Astrocyte of the hippocampus (primary cell): ENCODE results near the gene ABHD17B.
A peak's percentile ranks its signal among the peaks of the same experiment; 100 is the strongest.
"Not testable (repeated sequence)": the region's sequence is repeated elsewhere in the genome, so short reads cannot be mapped to it uniquely, and the experiment has no call there.

Experiments
- DNase-seq: peaks from one replicate; pipeline ENCODE4 v3.0.0; 2011; ENCODE audit warnings: low read depth, low spot score

ABHD17B gene

GRCh38 chr9:71911061-71911907, at the start of gene ABHD17B, which contains the start of gene C9orf85:
Gene ABHD17B (minus strand): TSS chr9:71911193. CDS start chr9:71875080, 36,113 bp downstream.
Gene C9orf85 (plus strand): TSS chr9:71911639. CDS start chr9:71911735, 96 bp downstream.
- peak; percentile 100 for DNase-seq

GRCh38 chr9:71955300-71955915, 44.4 kb upstream of the ABHD17B start:
- DNase-seq, result no peak

- DNase-seq, result not testable (repeated sequence)
These were observed 43.7 kb upstream of the ABHD17B start for GRCh38 chr9:71954652-71955051.

DNA sequence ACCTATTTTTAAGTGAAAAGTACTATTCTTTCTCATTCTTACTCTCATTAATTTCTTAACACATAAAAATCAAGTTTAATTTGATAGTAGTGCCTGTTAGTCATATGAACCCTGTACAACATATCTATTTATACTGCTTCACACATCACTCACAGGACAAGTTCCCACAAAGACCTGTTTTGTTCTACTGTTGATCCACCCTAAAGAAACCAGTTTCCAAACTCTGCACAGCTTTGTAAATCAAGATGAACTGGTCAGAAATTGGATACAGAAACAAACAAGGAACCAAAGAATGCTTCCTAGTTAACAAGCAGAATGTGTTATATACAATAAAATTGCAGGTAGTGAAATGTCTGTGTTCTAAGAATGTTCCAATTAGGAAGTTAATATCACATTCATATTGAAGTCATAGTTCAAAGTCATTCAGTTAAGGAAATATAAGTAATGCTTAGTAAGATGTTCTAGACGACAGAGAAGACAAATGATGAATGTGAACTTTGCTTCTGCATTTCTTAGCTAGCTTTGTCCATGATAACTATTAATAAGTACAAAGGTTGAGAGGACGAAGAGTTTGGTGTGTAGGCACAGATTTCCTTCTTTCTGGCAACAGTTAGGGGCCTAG, 33.9 kb upstream of the ABHD17B start:
- DNase-seq, result peak; percentile 5

- no peak for DNase-seq
These were observed 31.1 kb upstream of the ABHD17B start for GRCh38 chr9:71941998-71942567.

GRCh38 chr9:71941060-71941568, 30.1 kb upstream of the ABHD17B start:
- peak; percentile 30 for DNase-seq

GRCh38 chr9:71937898-71938297, 26.9 kb upstream of the ABHD17B start:
- DNase-seq, result no peak

- DNase-seq, result no peak
These were observed 26.2 kb upstream of the ABHD17B start for GRCh38 chr9:71937070-71937625.

GRCh38 chr9:71936066-71936465, 25.1 kb upstream of the ABHD17B start:
- no peak for DNase-seq

DNA sequence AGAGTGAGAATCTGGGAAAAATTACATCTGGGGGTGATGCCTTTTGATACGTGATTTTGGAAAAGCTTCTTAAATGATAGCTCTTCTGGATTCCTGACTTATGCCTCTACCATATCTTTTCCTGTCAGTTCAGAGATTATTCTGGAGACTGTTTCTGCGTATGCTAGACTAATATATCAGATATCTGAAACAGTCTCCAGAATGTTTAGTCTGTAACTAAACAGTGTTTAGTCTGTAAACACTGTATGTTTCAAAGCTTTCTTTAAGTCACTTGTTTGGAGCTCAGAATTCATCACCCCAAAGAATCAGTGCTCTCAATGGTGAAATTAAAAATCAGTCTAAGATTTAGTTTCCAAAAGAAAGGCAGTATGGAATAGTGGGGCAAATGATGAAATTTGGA, 20.2 kb upstream of the ABHD17B start:
- no peak for DNase-seq

DNA sequence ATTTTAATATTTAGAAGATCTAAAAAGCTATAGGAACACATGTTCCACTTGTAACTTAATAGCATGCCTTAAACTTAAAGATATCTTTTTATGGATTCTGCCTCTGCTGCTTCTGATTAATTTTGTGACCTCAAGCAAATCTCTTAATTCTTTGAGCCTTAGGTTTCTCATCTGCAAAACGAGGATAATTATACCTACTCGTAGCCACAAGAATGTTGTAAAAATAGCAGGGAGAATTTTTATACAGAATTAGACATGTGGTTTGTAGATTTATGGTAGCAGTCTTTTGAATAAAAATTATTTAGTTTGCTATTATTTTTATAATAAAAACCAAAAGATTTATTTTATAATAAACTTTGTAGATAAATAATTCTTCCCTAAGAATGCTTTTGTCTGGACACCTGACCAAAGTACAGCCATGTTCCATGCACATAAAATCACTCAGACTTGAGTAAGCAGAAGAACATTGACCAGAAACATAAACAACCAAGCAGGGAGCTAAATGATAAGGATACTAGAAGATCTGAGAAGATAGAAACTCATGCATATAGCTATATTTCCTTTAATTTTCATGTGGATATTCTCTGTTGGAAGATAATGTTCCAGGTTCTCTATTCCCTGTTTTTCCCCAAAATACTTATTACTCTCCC, 18.9 kb upstream of the ABHD17B start:
- peak; percentile 45 for DNase-seq

DNA sequence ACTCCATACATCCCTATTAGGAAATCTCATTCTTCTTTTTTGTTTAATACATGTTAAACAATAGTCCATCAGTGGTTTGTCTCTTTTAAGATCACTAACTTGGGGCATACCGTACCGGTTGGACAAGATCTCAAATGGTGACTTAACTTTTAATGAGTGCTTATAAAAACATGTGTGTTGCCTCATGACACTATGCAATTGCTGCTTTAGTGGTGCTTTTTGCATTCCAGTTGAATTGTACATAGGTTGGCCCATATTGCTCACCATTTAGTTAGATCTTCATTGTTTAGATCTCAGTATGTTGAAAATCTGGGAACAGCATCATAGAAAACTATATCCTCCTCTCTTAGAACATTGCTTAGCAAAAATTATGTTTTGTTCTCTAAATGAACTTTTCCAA, 18.2 kb upstream of the ABHD17B start:
- DNase-seq, result no peak

DNA sequence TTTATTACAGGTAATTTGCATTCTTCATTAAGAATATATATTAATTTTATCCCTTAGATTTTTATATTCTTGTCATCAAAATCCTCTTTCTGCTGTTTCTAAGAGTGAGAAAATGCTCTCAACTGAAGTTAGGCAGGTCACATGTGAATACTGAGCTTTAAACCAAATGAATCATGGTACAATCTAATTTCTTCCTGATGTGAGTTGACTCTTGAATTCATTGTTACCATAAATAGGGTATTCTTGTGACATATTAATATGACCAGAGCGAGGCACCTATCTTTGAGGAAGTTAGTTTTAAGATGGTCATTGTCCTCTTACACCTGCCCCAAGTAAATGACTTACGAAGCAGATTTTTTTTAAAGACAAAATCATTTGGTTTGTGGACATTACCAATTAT, 17.8 kb upstream of the ABHD17B start:
- DNase-seq, result no peak

DNA sequence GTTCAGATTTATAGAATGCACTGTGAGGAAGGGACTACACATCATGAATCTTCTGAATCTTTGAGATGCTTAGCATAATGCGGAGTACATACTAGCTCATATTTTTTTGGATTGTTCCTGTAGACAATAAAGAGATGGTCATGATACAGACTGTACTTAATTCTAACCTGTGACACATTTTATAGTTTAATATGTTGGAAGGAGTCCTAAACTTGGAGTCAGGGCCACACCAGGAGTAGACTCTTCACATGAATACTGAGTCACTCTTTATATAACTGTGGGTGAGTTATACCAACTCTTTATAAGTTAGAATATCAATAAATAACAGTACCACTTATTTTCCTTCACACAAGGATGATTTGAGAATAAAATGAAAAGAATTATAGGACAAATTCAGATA, 17.4 kb upstream of the ABHD17B start:
- no peak for DNase-seq

DNA sequence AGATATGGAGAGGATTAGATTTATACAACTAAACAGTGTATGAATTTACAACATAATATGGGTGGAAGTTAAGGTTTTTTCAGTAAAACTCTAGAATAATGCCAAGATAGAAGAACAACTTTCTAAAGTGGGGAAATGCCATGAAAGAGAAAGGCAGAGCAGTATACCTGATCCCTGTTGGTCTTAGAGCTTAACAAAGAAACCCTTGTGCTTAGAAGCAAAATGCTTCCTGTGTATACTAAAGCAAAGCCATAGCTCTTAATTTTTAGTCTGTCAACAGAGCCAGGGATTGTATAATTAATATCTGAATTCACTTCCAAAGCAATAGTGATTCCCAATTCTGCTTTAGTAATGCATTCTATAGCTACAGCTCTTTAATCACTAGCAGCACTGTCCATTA, 14.8 kb upstream of the ABHD17B start:
- DNase-seq, result no peak

GRCh38 chr9:71924576-71924975, 13.6 kb upstream of the ABHD17B start:
- DNase-seq, result no peak

DNA sequence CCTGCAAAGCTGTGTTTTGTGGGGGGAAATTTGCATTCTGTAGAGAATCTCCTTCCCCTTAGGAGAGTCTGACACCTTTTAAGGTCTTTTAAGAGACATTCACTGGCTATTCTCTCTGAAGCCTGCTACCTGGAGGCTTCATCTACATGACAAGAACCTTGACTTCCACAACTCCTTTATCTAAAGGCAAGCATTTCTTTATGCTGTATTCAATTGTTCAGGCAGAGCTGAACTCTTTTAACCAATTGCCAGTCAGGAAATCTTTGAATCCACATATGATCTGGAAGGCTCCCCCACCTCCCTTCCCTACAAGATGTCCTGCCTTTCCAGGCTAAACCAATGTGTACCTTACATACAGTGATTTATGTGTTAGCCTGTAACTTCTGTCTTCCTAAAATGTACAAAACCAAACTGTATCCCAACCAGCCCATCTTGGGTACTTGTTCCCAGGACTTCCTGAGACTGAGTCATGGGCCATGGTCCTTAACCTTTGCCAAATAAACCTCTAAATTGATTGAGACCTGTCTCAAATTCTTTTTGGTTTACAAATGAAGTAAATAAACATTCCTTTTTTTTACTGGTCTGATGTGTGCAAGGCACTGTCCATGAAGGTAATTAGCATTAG, 10.3 kb upstream of the ABHD17B start:
- no peak for DNase-seq

- no peak for DNase-seq
These were observed 9.6 kb upstream of the ABHD17B start for GRCh38 chr9:71920456-71921189.

DNA sequence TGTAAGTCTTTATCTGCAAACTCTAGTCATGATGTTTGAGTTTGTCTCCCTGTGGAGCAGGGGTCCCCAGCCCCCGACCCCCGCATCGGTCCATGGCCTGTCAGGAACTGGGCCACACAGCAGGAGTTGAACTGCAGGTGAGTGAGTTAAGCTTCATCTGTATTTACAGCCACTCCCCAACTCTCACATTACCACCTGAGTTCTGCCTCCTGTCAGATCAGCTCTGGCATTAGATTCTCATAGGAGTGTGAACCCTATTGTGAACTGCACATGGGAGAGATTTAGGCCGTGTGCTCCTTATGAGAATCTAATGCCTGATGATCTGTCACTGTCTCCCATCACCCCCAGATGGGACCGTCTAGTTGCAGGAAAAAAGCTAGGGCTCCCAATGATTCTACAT, 7.4 kb upstream of the ABHD17B start:
- no peak for DNase-seq
